ENCODE measurements around the gene SKP1. TPM values are rescaled to one million over a fixed set of nuclear protein-coding genes. Genes with fewer than 3 reads are reported as not detected.

SKP1 gene
- total and polyA plus RNA-seq, 2 donors, result 272 to 745 TPM

- Histone ChIP-seq H3K36me3 (ENCODE audit: insufficient read depth) (peaks cover 1% of the 10 kb centered on the region), H3K4me3 (ENCODE audit: low read depth, low read length) (no peak overlapping the region), H3K27ac (ENCODE audit: low read depth) (no peak overlapping the region), H3K4me1 (ENCODE audit: insufficient read depth) (no peaks in the 10 kb centered on the region)
- no peak for DNase-seq (ENCODE audit: extremely low spot score)
- 94% methylated on average over 10 of the region's 10 CpGs for WGBS
Measured at GRCh38 chr5:134143944-134144941, 32.5 kb downstream of the SKP1 start.

- DNase-seq (ENCODE audit: extremely low spot score), result no peak
- peaks cover 1% of the 10 kb centered on the region for H3K36me3 ChIP-seq (ENCODE audit: insufficient read depth)
- WGBS, result 97% methylated on average over 5 of the region's 5 CpGs
- H3K27ac ChIP-seq (ENCODE audit: low read depth), result no peak overlapping the region
- no peak overlapping the region for H3K4me3 ChIP-seq (ENCODE audit: low read depth, low read length)
- H3K4me1 ChIP-seq (ENCODE audit: insufficient read depth), result no peaks in the 10 kb centered on the region
Measured at GRCh38 chr5:134143431-134143830, 33.3 kb downstream of the SKP1 start.

GRCh38 chr5:134142806-134143205 lies 33.9 kb downstream of the SKP1 start:
- no peaks in the 10 kb centered on the region for H3K4me1 ChIP-seq (ENCODE audit: insufficient read depth)
- WGBS, result 91% methylated on average over 12 of the region's 12 CpGs
- H3K27ac ChIP-seq (ENCODE audit: low read depth), result no peak overlapping the region
- H3K36me3 ChIP-seq (ENCODE audit: insufficient read depth), result peaks cover 1% of the 10 kb centered on the region
- H3K4me3 ChIP-seq (ENCODE audit: low read depth, low read length), result no peak overlapping the region
- no peak for DNase-seq (ENCODE audit: extremely low spot score)

GRCh38 chr5:134142052-134142451 lies 34.7 kb downstream of the SKP1 start:
- 76% methylated on average over 5 of the region's 5 CpGs for WGBS
- H3K27ac ChIP-seq (ENCODE audit: low read depth), result no peak overlapping the region

GRCh38 chr5:134141331-134142050 lies 35.3 kb downstream of the SKP1 start:
- WGBS, result 79% methylated on average over 9 of the region's 9 CpGs
- Histone ChIP-seq H3K4me1 (ENCODE audit: insufficient read depth) (no peaks in the 10 kb centered on the region), H3K27ac (ENCODE audit: low read depth) (no peak overlapping the region), H3K4me3 (ENCODE audit: low read depth, low read length) (no peak overlapping the region), H3K36me3 (ENCODE audit: insufficient read depth) (peaks cover 1% of the 10 kb centered on the region)
- DNase-seq (ENCODE audit: extremely low spot score), result no peak

More at GRCh38 chr5:134142052-134142451, 34.7 kb downstream of the SKP1 start:
- Histone ChIP-seq H3K36me3 (ENCODE audit: insufficient read depth) (peaks cover 1% of the 10 kb centered on the region), H3K4me1 (ENCODE audit: insufficient read depth) (no peaks in the 10 kb centered on the region), H3K4me3 (ENCODE audit: low read depth, low read length) (no peak overlapping the region)
- no peak for DNase-seq (ENCODE audit: extremely low spot score)

- Histone ChIP-seq H3K4me3 (ENCODE audit: low read depth, low read length) (no peak overlapping the region), H3K36me3 (ENCODE audit: insufficient read depth) (no peaks in the 10 kb centered on the region), H3K4me1 (ENCODE audit: insufficient read depth) (no peaks in the 10 kb centered on the region), H3K27ac (ENCODE audit: low read depth) (no peak overlapping the region)
- no peak for DNase-seq (ENCODE audit: extremely low spot score)
- 39% methylated on average over 8 of the region's 8 CpGs for WGBS
Measured at GRCh38 chr5:134140530-134141201, 36.1 kb downstream of the SKP1 start.

GRCh38 chr5:134139891-134140469 lies 36.8 kb downstream of the SKP1 start:
- H3K36me3 ChIP-seq (ENCODE audit: insufficient read depth), result no peaks in the 10 kb centered on the region
- H3K4me3 ChIP-seq (ENCODE audit: low read depth, low read length), result no peak overlapping the region
- WGBS, result 95% methylated on average over 8 of the region's 8 CpGs
- DNase-seq (ENCODE audit: extremely low spot score), result no peak
- no peak overlapping the region for H3K27ac ChIP-seq (ENCODE audit: low read depth)
- H3K4me1 ChIP-seq (ENCODE audit: insufficient read depth), result no peaks in the 10 kb centered on the region

- H3K4me1 ChIP-seq (ENCODE audit: insufficient read depth), result no peaks in the 10 kb centered on the region
- no peak overlapping the region for H3K27ac ChIP-seq (ENCODE audit: low read depth)
- H3K4me3 ChIP-seq (ENCODE audit: low read depth, low read length), result no peak overlapping the region
- WGBS, result 85% methylated on average over 4 of the region's 4 CpGs
- no peak for DNase-seq (ENCODE audit: extremely low spot score)
- no peaks in the 10 kb centered on the region for H3K36me3 ChIP-seq (ENCODE audit: insufficient read depth)
Measured at GRCh38 chr5:134139377-134139851, 37.3 kb downstream of the SKP1 start.

GRCh38 chr5:134138416-134139376 lies 38.1 kb downstream of the SKP1 start:
- no peak overlapping the region for H3K4me3 ChIP-seq (ENCODE audit: low read depth, low read length)
- no peaks in the 10 kb centered on the region for H3K36me3 ChIP-seq (ENCODE audit: insufficient read depth)
- no peak for DNase-seq (ENCODE audit: extremely low spot score)
- no peak overlapping the region for H3K27ac ChIP-seq (ENCODE audit: low read depth)
- 93% methylated on average over 3 of the region's 3 CpGs for WGBS
- H3K4me1 ChIP-seq (ENCODE audit: insufficient read depth), result no peaks in the 10 kb centered on the region

GRCh38 chr5:134136771-134137170 lies 40.0 kb downstream of the SKP1 start:
- DNase-seq (ENCODE audit: extremely low spot score), result no peak
- Histone ChIP-seq H3K36me3 (ENCODE audit: insufficient read depth) (no peaks in the 10 kb centered on the region), H3K4me1 (ENCODE audit: insufficient read depth) (no peaks in the 10 kb centered on the region), H3K4me3 (ENCODE audit: low read depth, low read length) (no peak overlapping the region), H3K27ac (ENCODE audit: low read depth) (no peak overlapping the region)
- 90% methylated on average over 7 of the region's 7 CpGs for WGBS

GRCh38 chr5:134136221-134136631 lies 40.5 kb downstream of the SKP1 start:
- Histone ChIP-seq H3K4me3 (ENCODE audit: low read depth, low read length) (no peak overlapping the region), H3K4me1 (ENCODE audit: insufficient read depth) (no peaks in the 10 kb centered on the region), H3K36me3 (ENCODE audit: insufficient read depth) (no peaks in the 10 kb centered on the region), H3K27ac (ENCODE audit: low read depth) (no peak overlapping the region)
- 74% methylated on average over 2 of the region's 2 CpGs for WGBS
- no peak for DNase-seq (ENCODE audit: extremely low spot score)

- Histone ChIP-seq H3K36me3 (ENCODE audit: insufficient read depth) (no peaks in the 10 kb centered on the region), H3K27ac (ENCODE audit: low read depth) (no peak overlapping the region), H3K4me1 (ENCODE audit: insufficient read depth) (no peaks in the 10 kb centered on the region), H3K4me3 (ENCODE audit: low read depth, low read length) (no peak overlapping the region)
- DNase-seq (ENCODE audit: extremely low spot score), result no peak
- 92% methylated on average over 7 of the region's 7 CpGs for WGBS
Measured at GRCh38 chr5:134135091-134135655, 41.6 kb downstream of the SKP1 start.

Measured in urinary bladder (tissue), 4 donors.